CD14-positive monocyte (primary cell): ENCODE measurements around the gene CMYA5. TPM values are rescaled to one million over a fixed set of nuclear protein-coding genes. Genes with fewer than 3 reads are reported as not detected.

Source experiments
- DNase-seq, 3 donors: peaks; one replicate each; pipeline ENCODE4 v3.0.0-alpha.2; 2011 to 2022
- H2AFZ ChIP-seq: 2 replicates; pipeline ENCODE4 v1.6.0; 2012; ENCODE audit warnings: mild to moderate bottlenecking, low read depth, low read length, inconsistent platforms; ENCODE audit not compliant: insufficient read depth, poor library complexity, severe bottlenecking
- H3K27ac ChIP-seq, 2 donors: 1 replicate in 1 of 2; 2 replicates in 1 of 2; pipeline ENCODE4 v1.5.1; 2012 to 2013; ENCODE audit warnings: low read length in 2 of 2, control low read depth in 1 of 2, inconsistent platforms in 1 of 2, low read depth in 1 of 2, mild to moderate bottlenecking in 1 of 2
- H3K27me3 ChIP-seq, 2 donors: one replicate each; pipeline versions ENCODE4 v1.6.0 to v1.6.1; 2011 to 2013; ENCODE audit warnings: low read length in 2 of 2; ENCODE audit not compliant: control insufficient read depth in 2 of 2, insufficient read depth in 2 of 2
- H3K36me3 ChIP-seq, 2 donors: replicated peaks in 1 of 2; 1 replicate in 1 of 2; 2 replicates in 1 of 2; pipeline versions ENCODE4 v1.5.1 to v1.6.1; 2012 to 2013; ENCODE audit warnings: low read length in 2 of 2, control low read depth in 1 of 2, inconsistent platforms in 1 of 2, mild to moderate bottlenecking in 1 of 2; ENCODE audit not compliant: insufficient read depth in 2 of 2, control insufficient read depth in 1 of 2
- H3K4me1 ChIP-seq, 2 donors: 1 replicate in 1 of 2; 2 replicates in 1 of 2; pipeline versions ENCODE4 v1.5.1 to v1.6.1; 2012 to 2013; ENCODE audit warnings: low read length in 2 of 2, control low read depth in 1 of 2, inconsistent platforms in 1 of 2, mild to moderate bottlenecking in 1 of 2, moderate library complexity in 1 of 2; ENCODE audit not compliant: insufficient read depth in 2 of 2, control insufficient read depth in 1 of 2
- H3K4me2 ChIP-seq: replicated peaks from 2 replicates; pipeline ENCODE3; 2012; ENCODE audit warnings: low read length, moderate library complexity, mild to moderate bottlenecking; ENCODE audit not compliant: poor library complexity, severe bottlenecking; ENCODE audit errors: extremely low read depth
- H3K4me3 ChIP-seq, 3 experiments: fragments of 200-600 bp in 1 of 3; sonication (generic) in 1 of 3; replicated peaks in 1 of 3; 1 replicate in 2 of 3; 2 replicates in 1 of 3; pipeline ENCODE4 v1.5.1; 2011 to 2013; ENCODE audit warnings: low read length in 3 of 3, mild to moderate bottlenecking in 3 of 3, control low read depth in 2 of 3, low read depth in 2 of 3, inconsistent platforms in 1 of 3, moderate library complexity in 1 of 3
- H3K79me2 ChIP-seq: 2 replicates; pipeline ENCODE4 v1.6.0; 2012; ENCODE audit warnings: mild to moderate bottlenecking, control low read depth, inconsistent platforms, low read length, moderate library complexity; ENCODE audit not compliant: insufficient read depth
- H3K9ac ChIP-seq: 2 replicates; pipeline ENCODE4 v1.6.0; 2017; ENCODE audit warnings: low read length, mild to moderate bottlenecking; ENCODE audit not compliant: insufficient read depth, poor library complexity, severe bottlenecking
- H3K9me3 ChIP-seq, 2 donors: replicated peaks in 1 of 2; 1 replicate in 1 of 2; 2 replicates in 1 of 2; pipeline versions ENCODE4 v1.5.1 to v1.6.1; 2012 to 2013; ENCODE audit warnings: low read length in 2 of 2, control low read depth in 1 of 2; ENCODE audit not compliant: control insufficient read depth in 1 of 2, insufficient read depth in 1 of 2
- H4K20me1 ChIP-seq: 2 replicates; pipeline ENCODE4 v1.6.0; 2012; ENCODE audit warnings: mild to moderate bottlenecking, low read length, control low read depth, moderate library complexity; ENCODE audit not compliant: insufficient read depth
- H3K27ac Mint-ChIP-seq, 7 donors: one replicate each; pipeline ENCODE4 v1.8.0; 2020; ENCODE audit warnings: mild to moderate bottlenecking in 7 of 7, mixed read lengths in 7 of 7, moderate library complexity in 6 of 7, inconsistent platforms in 2 of 7
- H3K27me3 Mint-ChIP-seq, 3 donors: one replicate each; pipeline ENCODE4 v1.8.0; 2021 to 2022; ENCODE audit warnings: low read depth in 3 of 3, mild to moderate bottlenecking in 3 of 3, mixed read lengths in 3 of 3, moderate library complexity in 3 of 3, inconsistent platforms in 1 of 3
- H3K36me3 Mint-ChIP-seq, 2 donors: one replicate each; pipeline ENCODE4 v1.8.0; 2020; ENCODE audit warnings: mixed read lengths in 2 of 2, inconsistent platforms in 1 of 2, mild to moderate bottlenecking in 1 of 2
- H3K4me1 Mint-ChIP-seq: one replicate; pipeline ENCODE4 v1.8.0; 2020; ENCODE audit warnings: mild to moderate bottlenecking, mixed read lengths
- H3K4me3 Mint-ChIP-seq, 2 donors: one replicate each; pipeline ENCODE4 v1.8.0; 2020; ENCODE audit warnings: mild to moderate bottlenecking in 2 of 2, mixed read lengths in 2 of 2, moderate library complexity in 1 of 2
- H3K9me3 Mint-ChIP-seq, 7 donors: one replicate each; pipeline ENCODE4 v1.8.0; 2020 to 2022; ENCODE audit warnings: mixed read lengths in 7 of 7, mild to moderate bottlenecking in 6 of 7, moderate library complexity in 6 of 7, inconsistent platforms in 2 of 7
- CTCF ChIP-seq: fragments of 200-600 bp; IDR thresholded peaks from one replicate; pipeline ENCODE4 v1.8.0; 2022; ENCODE audit warnings: antibody characterized with exemption, mild to moderate bottlenecking
- WGBS: methylation state at CpG from one replicate; pipeline ENCODE4 v1.1.5; 2013; ENCODE audit warnings: missing lambda C conversion rate; ENCODE audit not compliant: insufficient coverage; 5-methylcytosine and 5-hydroxymethylcytosine counted together
- intact Hi-C, 2 donors: fragments of 100-400 bp; cut with micrococcal nuclease; formaldehyde crosslinking; loops; one replicate each; pipeline versions ENCODE4 v1.15.0 to v1.15.1; 2023
- polyA plus RNA-seq, 3 donors: library from polyadenylated mRNA; depleted of rRNA in 1 of 3; unstranded in 2 of 3; stranded (reverse) in 1 of 3; fragments of 300-500 nt in 2 of 3; fragments of >200 nt in 1 of 3; fragmentation: Illumina TruSeq in 2 of 3; gene quantifications; 1 replicate in 2 of 3; 2 replicates in 1 of 3; pipeline ENCODE4 v1.2.3, GENCODE V29; 2012 to 2021
- small RNA-seq: library from RNA; depleted of rRNA; stranded (forward); fragments of <200 nt; gene quantifications from one replicate; pipeline ENCODE3, GENCODE V24; 2012; ENCODE audit warnings: low read depth; ENCODE audit not compliant: insufficient read length

Gene CMYA5
- polyA plus RNA-seq, 3 donors, result 0.01 to 0.17 TPM; not detected in 1

- Histone ChIP-seq H3K79me2 (no peaks in the 10 kb centered on the region), H2AFZ (no peak overlapping the region), H3K4me3 (no peak overlapping the region), H3K4me2 (no peak overlapping the region), H3K27me3 (no peaks in the 10 kb centered on the region), H3K4me1 (no peaks in the 10 kb centered on the region), H3K9ac (no peak overlapping the region), H3K27ac (no peak overlapping the region), H3K36me3 (no peaks in the 10 kb centered on the region), H3K9me3 (no peaks in the 10 kb centered on the region), H4K20me1 (no peaks in the 10 kb centered on the region)
- H3K27me3 Mint-ChIP-seq, result peaks cover 0 to 11% (median 0%) of the 10 kb centered on the region in 3 donors
- no peak overlapping the region for H3K27ac Mint-ChIP-seq
- WGBS, result 95% methylated on average over 4 of the region's 8 CpGs
- H3K36me3 Mint-ChIP-seq, result no peaks in the 10 kb centered on the region
- H3K4me3 Mint-ChIP-seq, result no peak overlapping the region
- no peak for TF ChIP-seq CTCF
- H3K4me1 Mint-ChIP-seq, result no peaks in the 10 kb centered on the region
- intact Hi-C loops, result no loop called here
- no peak for DNase-seq
- H3K9me3 Mint-ChIP-seq, result no peaks in the 10 kb centered on the region
Observed at GRCh38 chr5:79847561-79847960, 157.9 kb downstream of the CMYA5 start.

GRCh38 chr5:79849061-79849460 lies 159.4 kb downstream of the CMYA5 start:
- no peak overlapping the region for H3K4me3 Mint-ChIP-seq
- H3K79me2 ChIP-seq, result no peaks in the 10 kb centered on the region
- H3K27ac ChIP-seq, result no peak overlapping the region
- H3K9ac ChIP-seq, result no peak overlapping the region
- H3K4me3 ChIP-seq, result no peak overlapping the region
- peaks cover 3 to 7% (median 4%) of the 10 kb centered on the region in 3 donors for H3K27me3 Mint-ChIP-seq
- H2AFZ ChIP-seq, result no peak overlapping the region
- H3K36me3 ChIP-seq, result no peaks in the 10 kb centered on the region
- H3K27ac Mint-ChIP-seq, result no peak overlapping the region
- H3K36me3 Mint-ChIP-seq, result no peaks in the 10 kb centered on the region
- H3K4me2 ChIP-seq, result no peak overlapping the region
- H3K4me1 Mint-ChIP-seq, result no peaks in the 10 kb centered on the region
- H3K27me3 ChIP-seq, result no peaks in the 10 kb centered on the region
- no peaks in the 10 kb centered on the region for H3K9me3 Mint-ChIP-seq
- H4K20me1 ChIP-seq, result no peaks in the 10 kb centered on the region
- no peak for TF ChIP-seq CTCF
- 100% methylated on average over 16 of the region's 16 CpGs for WGBS
- H3K4me1 ChIP-seq, result no peaks in the 10 kb centered on the region
- no peak for DNase-seq
- intact Hi-C loops, result no loop called here
- no peaks in the 10 kb centered on the region for H3K9me3 ChIP-seq

Small RNA genes within 50 kb of the gene (small RNA-seq; reads per million reads assigned to genes)
- gene AC008496.1, result not detected

Other genes starting within 250 kb of the CMYA5 start
- gene HOMER1, start 175.7 kb upstream of the CMYA5 start, polyA plus RNA-seq, result under 1 TPM; 0.03 to 0.62 (median 0.04) TPM
- 10 to 100 TPM; 31.9 to 57.4 (median 41.3) TPM for gene TENT2, start 77.4 kb upstream of the CMYA5 start, polyA plus RNA-seq